Measurements from ENCODE around the gene CDC42BPG. TPM values are rescaled to one million over a fixed set of nuclear protein-coding genes. Genes with fewer than 3 reads are reported as not detected.

CDC42BPG gene
- total and polyA plus RNA-seq, 8 donors: 9.7 to 23.8 (median 13.2) TPM

DNA sequence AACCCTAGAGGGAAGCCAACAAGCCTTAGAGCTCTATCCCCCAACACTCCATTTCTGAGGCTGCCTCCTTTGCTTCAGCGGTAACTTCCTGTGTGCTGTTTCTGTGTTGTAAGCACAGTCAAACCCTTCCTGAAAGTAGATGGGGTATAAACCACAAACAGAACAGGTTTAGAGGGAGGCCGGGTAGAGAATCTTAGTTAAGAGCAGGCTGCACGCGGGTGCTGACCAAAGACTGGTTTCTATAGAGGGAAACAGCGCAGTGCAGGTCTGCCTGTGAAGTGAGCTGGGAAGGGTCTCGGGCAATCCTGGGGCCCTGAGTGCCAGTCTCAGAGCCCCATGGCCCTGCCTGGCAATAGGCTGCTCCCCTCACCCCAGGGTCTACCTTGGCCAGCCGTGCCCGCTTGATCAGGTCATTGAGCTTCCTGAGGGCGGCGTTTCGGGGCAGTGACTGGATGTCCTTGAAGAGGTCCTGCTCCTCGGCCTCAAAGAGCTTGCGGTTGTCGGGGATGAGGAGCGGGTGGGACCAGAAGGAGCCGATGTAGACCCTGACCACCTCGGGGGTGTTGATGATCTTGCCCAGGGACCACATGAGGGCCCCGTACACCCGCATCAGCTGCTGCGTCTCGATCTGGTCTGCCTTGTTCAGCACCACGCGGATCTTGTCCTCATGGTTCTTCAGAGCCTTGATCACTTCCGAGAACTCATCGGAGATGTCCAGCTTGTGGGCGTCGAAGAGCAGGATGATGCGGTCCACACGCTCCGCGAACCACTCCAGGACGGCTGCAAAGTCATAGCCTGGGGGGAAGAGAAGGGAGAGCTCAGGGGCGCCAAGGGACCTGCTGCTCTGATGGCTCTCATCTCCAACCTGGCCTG is 15.3 kb upstream of the CDC42BPG start:
- 92 to 94% methylated on average over 33 of the region's 33 CpGs for WGBS, 2 donors
- Histone ChIP-seq H3K27ac (no peak overlapping the region), H3K9me3 (no peaks in the 10 kb centered on the region), H3K4me1 (peaks cover 9 to 12% (median 11%) of the 10 kb centered on the region in 3 donors), H3K4me3 (no peak overlapping the region), H3K36me3 (no peaks in the 10 kb centered on the region), H3K27me3 (no peaks in the 10 kb centered on the region)
- intact Hi-C loops (cut with DNase I): loop anchor here in 1 of 3 donors (10.0 kb wide), 1 partner anchor 245 kb away; no protein-coding TSS in a partner anchor
- peak in 1 of 6 donors; percentile 66 for DNase-seq
- ATAC-seq: no peak
- TF ChIP-seq, protein P1, sequence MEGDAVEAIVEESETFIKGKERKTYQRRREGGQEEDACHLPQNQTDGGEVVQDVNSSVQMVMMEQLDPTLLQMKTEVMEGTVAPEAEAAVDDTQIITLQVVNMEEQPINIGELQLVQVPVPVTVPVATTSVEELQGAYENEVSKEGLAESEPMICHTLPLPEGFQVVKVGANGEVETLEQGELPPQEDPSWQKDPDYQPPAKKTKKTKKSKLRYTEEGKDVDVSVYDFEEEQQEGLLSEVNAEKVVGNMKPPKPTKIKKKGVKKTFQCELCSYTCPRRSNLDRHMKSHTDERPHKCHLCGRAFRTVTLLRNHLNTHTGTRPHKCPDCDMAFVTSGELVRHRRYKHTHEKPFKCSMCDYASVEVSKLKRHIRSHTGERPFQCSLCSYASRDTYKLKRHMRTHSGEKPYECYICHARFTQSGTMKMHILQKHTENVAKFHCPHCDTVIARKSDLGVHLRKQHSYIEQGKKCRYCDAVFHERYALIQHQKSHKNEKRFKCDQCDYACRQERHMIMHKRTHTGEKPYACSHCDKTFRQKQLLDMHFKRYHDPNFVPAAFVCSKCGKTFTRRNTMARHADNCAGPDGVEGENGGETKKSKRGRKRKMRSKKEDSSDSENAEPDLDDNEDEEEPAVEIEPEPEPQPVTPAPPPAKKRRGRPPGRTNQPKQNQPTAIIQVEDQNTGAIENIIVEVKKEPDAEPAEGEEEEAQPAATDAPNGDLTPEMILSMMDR (IDR thresholded peaks at IDR 0.05): no peak
- no peak for FAIRE-seq

DNA sequence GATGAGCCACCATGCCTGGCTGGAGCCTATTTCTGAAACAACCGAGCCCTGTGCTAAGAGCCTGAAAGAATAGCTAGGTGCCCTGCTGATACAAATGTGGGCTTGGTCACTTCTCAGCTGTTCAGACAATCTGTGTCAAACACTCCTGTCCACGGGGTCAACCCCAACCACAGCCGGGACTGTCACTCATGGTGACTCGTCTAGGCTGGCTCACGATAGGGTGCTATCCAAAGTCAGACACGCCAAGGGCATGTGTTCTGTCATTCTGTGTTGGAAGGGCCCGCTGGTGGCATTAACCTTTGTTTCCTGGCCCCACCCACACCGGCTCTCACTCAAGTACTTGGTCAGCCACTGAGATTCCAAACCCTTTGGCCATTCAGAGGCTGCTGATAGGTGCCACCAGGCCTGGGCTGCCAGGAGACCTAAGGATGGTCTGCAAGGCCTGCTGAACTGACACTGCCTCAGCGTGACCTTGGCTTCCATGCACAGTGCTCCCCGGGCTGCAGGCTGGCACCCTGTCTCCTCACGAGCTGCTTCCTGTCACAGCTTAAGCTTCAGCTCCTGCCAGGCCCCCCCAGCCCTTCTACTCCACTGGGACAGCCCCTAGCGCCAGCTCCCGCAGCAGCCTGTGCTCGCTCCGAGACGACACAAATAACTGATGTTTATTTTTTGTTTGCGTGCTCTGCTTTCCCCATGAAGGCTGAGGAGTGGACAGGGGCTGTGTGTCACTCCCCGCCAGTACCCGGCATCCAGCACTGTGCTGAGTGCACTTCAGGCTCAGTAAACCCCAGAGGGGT is 14.2 kb upstream of the CDC42BPG start:
- no peak overlapping the region for H3K4me3 ChIP-seq

GRCh38 chr11:64857485-64857884 is 13.0 kb upstream of the CDC42BPG start:
- TF ChIP-seq, protein P1 (IDR thresholded peaks at IDR 0.05): no peak
- Histone ChIP-seq H3K4me1 (peaks cover 0 to 18% (median 0%) of the 10 kb centered on the region in 3 donors), H3K9me3 (no peaks in the 10 kb centered on the region), H3K4me3 (no peak overlapping the region), H3K36me3 (peaks cover 0 to 9% (median 0%) of the 10 kb centered on the region in 3 donors), H3K27me3 (no peaks in the 10 kb centered on the region), H3K27ac (no peak overlapping the region)
- ATAC-seq (no peak), DNase-seq (no peak), FAIRE-seq (no peak)
- intact Hi-C loops (cut with DNase I): loop anchor here in 1 of 3 donors (10.0 kb wide), 1 partner anchor 247 kb away; no protein-coding TSS in a partner anchor
- 95 to 98% methylated on average over 6 of the region's 6 CpGs for WGBS, 2 donors

More for the DNA sequence above, 14.2 kb upstream of the CDC42BPG start:
- Histone ChIP-seq H3K9me3 (no peaks in the 10 kb centered on the region), H3K36me3 (peaks cover 0 to 9% (median 0%) of the 10 kb centered on the region in 3 donors), H3K4me1 (peaks cover 0 to 18% (median under 1%) of the 10 kb centered on the region in 3 donors), H3K27ac (no peak overlapping the region), H3K27me3 (no peaks in the 10 kb centered on the region)
- ATAC-seq: no peak
- intact Hi-C loops (cut with DNase I): loop anchor here in 1 of 3 donors (10.0 kb wide), 1 partner anchor 246 kb away; no protein-coding TSS in a partner anchor
- TF ChIP-seq, protein P1 (IDR thresholded peaks at IDR 0.05): no peak
- 87 to 92% methylated on average over 19 of the region's 19 CpGs for WGBS, 2 donors
- no peak for DNase-seq
- no peak for FAIRE-seq

- intact Hi-C loops (cut with DNase I): loop anchor here in 1 of 3 donors (10.0 kb wide), 1 partner anchor 248 kb away; no protein-coding TSS in a partner anchor
- H3K36me3 ChIP-seq: peaks cover 0 to 9% (median 0%) of the 10 kb centered on the region in 3 donors
- ATAC-seq (peak in 3 of 4 donors; percentile 38 to 70 (median 49)), FAIRE-seq (no peak), DNase-seq (peak in 1 of 6 donors; percentile 63)
- no peak overlapping the region for H3K4me3 ChIP-seq
- H3K4me1 ChIP-seq: peaks cover 0 to 18% (median 0%) of the 10 kb centered on the region in 3 donors
- 84 to 88% methylated on average over 20 of the region's 20 CpGs for WGBS, 2 donors
- H3K9me3 ChIP-seq: no peaks in the 10 kb centered on the region
- TF ChIP-seq, protein P1 (IDR thresholded peaks at IDR 0.05): no peak
- H3K27ac ChIP-seq: peak overlapping the region in 1 of 4 donors; percentile 42
- H3K27me3 ChIP-seq: no peaks in the 10 kb centered on the region
Measured at GRCh38 chr11:64856382-64857227, 12.2 kb upstream of the CDC42BPG start.
